ENCODE results near the gene FAM13C. TPM values are rescaled to one million over a fixed set of nuclear protein-coding genes. Genes with fewer than 3 reads are reported as not detected.
A peak's percentile ranks its signal among the peaks of the same experiment; 100 is the strongest.

The FAM13C gene
- total RNA-seq, 1 experiment from 2014 or later, result not detected

DNA sequence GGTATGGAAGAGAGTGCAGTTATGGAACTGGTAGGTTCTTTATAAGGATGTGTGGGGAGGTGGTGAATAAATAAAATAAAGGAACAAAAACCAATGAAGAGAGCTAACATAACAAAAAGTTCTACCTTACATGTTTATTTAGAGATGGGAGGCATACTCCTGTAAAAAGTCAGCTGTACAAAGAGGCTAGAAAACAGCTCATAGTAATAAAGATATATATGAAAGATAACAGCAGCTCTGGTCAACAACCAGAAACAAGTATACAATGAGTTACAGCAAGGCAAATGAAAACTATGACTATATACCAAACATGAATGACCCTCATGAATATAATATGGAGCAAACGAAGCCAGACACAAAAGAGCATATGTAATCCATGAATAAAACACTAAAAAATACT lies 62.0 kb downstream of the FAM13C start:
- H3K4me3 Mint-ChIP-seq (ENCODE audit: unreplicated experiment), result no peak overlapping the region
- no peak overlapping the region for H3K27ac Mint-ChIP-seq (ENCODE audit: low read depth, unreplicated experiment)
- no peaks in the 10 kb centered on the region for H3K36me3 Mint-ChIP-seq (ENCODE audit: insufficient read depth, unreplicated experiment)
- H3K4me1 Mint-ChIP-seq (ENCODE audit: insufficient read depth, unreplicated experiment), result peaks cover 6% of the 10 kb centered on the region
- no peaks in the 10 kb centered on the region for H3K9me3 Mint-ChIP-seq (ENCODE audit: unreplicated experiment)
- CTCF ChIA-PET, result interaction anchor here (0.7 to 0.9 kb wide), 3 partner anchors 165 to 399 kb away, joined by 3 to 4 read pairs (median 3); no protein-coding TSS in a partner anchor
- intact Hi-C loops (cut with micrococcal nuclease), result no loop called here
- no TSS peak for BruUV-seq (replicated peaks)
- peaks cover 38% of the 10 kb centered on the region for H3K27me3 Mint-ChIP-seq (ENCODE audit: insufficient read depth, unreplicated experiment)
- POLR2A ChIA-PET, result no interaction called here
- no peak for DNase-seq (ENCODE audit: unreplicated experiment)
- TF ChIP-seq, protein P1, sequence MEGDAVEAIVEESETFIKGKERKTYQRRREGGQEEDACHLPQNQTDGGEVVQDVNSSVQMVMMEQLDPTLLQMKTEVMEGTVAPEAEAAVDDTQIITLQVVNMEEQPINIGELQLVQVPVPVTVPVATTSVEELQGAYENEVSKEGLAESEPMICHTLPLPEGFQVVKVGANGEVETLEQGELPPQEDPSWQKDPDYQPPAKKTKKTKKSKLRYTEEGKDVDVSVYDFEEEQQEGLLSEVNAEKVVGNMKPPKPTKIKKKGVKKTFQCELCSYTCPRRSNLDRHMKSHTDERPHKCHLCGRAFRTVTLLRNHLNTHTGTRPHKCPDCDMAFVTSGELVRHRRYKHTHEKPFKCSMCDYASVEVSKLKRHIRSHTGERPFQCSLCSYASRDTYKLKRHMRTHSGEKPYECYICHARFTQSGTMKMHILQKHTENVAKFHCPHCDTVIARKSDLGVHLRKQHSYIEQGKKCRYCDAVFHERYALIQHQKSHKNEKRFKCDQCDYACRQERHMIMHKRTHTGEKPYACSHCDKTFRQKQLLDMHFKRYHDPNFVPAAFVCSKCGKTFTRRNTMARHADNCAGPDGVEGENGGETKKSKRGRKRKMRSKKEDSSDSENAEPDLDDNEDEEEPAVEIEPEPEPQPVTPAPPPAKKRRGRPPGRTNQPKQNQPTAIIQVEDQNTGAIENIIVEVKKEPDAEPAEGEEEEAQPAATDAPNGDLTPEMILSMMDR (IDR thresholded peaks at IDR 0.05; ENCODE audit: unreplicated experiment), result no peak

DNA sequence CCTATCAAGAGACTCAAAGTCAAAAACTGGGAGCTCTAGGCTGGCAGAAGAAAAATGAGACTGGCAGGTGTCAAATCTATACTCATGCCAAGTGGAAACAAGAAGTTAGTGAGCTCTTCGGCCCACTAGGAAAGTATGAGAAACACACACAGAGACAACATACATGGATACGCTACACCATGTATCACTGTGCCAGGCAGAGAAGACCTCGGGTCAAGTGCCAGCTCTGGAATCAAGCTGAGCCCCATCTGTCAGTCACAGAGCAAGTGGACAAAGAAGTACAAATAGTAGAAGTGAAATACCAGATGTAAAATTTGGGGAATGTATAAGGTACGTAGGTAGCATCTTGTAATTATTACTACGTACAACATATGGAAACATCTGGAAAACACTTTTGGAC lies 62.4 kb downstream of the FAM13C start:
- BruUV-seq (replicated peaks), result no TSS peak
- no peak for DNase-seq (ENCODE audit: unreplicated experiment)
- CTCF ChIA-PET, result interaction anchor here (0.7 to 0.9 kb wide), 3 partner anchors 165 to 399 kb away, joined by 3 to 4 read pairs (median 3); no protein-coding TSS in a partner anchor
- H3K4me1 Mint-ChIP-seq (ENCODE audit: insufficient read depth, unreplicated experiment), result peaks cover 6% of the 10 kb centered on the region
- POLR2A ChIA-PET, result interaction anchor here (0.6 kb wide), 1 partner anchor 956 kb away, joined by 3 read pairs; no protein-coding TSS in a partner anchor
- TF ChIP-seq, protein P1 (IDR thresholded peaks at IDR 0.05; ENCODE audit: unreplicated experiment), result no peak
- no peak overlapping the region for H3K27ac Mint-ChIP-seq (ENCODE audit: low read depth, unreplicated experiment)
- H3K4me3 Mint-ChIP-seq (ENCODE audit: unreplicated experiment), result no peak overlapping the region
- no peaks in the 10 kb centered on the region for H3K36me3 Mint-ChIP-seq (ENCODE audit: insufficient read depth, unreplicated experiment)
- peaks cover 38% of the 10 kb centered on the region for H3K27me3 Mint-ChIP-seq (ENCODE audit: insufficient read depth, unreplicated experiment)
- intact Hi-C loops (cut with micrococcal nuclease), result no loop called here
- H3K9me3 Mint-ChIP-seq (ENCODE audit: unreplicated experiment), result no peaks in the 10 kb centered on the region

DNA sequence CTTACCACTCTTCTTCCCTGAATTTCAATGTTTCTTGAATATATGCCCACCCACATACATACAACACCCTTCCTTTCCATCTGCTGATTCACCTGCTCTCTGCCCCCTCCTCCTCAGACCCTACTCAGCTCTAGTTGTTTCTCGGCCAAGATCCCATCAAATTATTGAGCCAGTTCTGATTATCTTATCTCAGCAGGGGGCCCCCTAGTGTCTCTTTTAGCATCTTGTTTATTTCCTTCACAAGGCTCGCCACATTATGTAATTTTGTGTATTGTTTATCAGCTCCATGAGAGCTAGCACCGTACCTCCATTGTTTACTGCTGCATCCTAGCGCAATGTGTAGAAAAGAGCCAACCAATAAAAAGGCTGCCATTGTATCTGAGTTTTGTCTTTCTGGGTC lies 71.9 kb downstream of the FAM13C start:
- ChIA-PET POLR2A (interaction anchor here (0.6 kb wide), 1 partner anchor 82 kb away, joined by 3 read pairs; no protein-coding TSS in a partner anchor), CTCF (interaction anchor here (0.5 to 1.2 kb wide), 2 partner anchors 528 to 757 kb away, joined by 3 to 4 read pairs; no protein-coding TSS in a partner anchor)
- Mint-ChIP-seq H3K4me3 (ENCODE audit: unreplicated experiment) (no peak overlapping the region), H3K36me3 (ENCODE audit: insufficient read depth, unreplicated experiment) (no peaks in the 10 kb centered on the region), H3K4me1 (ENCODE audit: insufficient read depth, unreplicated experiment) (no peaks in the 10 kb centered on the region), H3K27ac (ENCODE audit: low read depth, unreplicated experiment) (no peak overlapping the region), H3K27me3 (ENCODE audit: insufficient read depth, unreplicated experiment) (peaks cover 12% of the 10 kb centered on the region), H3K9me3 (ENCODE audit: unreplicated experiment) (no peaks in the 10 kb centered on the region)
- TF ChIP-seq, protein P1 (IDR thresholded peaks at IDR 0.05; ENCODE audit: unreplicated experiment), result no peak
- intact Hi-C loops (cut with micrococcal nuclease), result no loop called here
- no TSS peak for BruUV-seq (replicated peaks)
- DNase-seq (ENCODE audit: unreplicated experiment), result peak; percentile 24

DNA sequence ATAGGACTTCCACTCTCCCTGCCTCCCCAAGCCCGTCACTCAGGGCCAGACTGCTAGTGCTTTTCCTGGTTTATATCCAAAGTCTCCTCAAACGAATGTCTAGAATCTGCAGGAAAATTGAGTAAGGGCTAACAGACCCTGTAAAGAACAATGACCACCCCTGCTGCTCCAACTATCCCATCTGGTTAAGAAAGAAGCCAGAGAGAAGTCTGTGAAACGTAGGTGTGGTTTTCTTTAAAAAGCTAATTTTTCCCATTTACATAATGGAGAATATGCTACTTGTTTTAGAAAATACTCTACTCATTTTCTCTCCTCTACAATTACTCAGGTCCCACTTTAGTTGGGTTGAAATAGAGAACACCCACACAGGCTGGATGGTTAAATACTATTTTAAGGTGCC lies 72.5 kb downstream of the FAM13C start:
- Mint-ChIP-seq H3K36me3 (ENCODE audit: insufficient read depth, unreplicated experiment) (no peaks in the 10 kb centered on the region), H3K4me1 (ENCODE audit: insufficient read depth, unreplicated experiment) (no peaks in the 10 kb centered on the region), H3K27me3 (ENCODE audit: insufficient read depth, unreplicated experiment) (peaks cover 12% of the 10 kb centered on the region), H3K9me3 (ENCODE audit: unreplicated experiment) (no peaks in the 10 kb centered on the region), H3K27ac (ENCODE audit: low read depth, unreplicated experiment) (no peak overlapping the region), H3K4me3 (ENCODE audit: unreplicated experiment) (no peak overlapping the region)
- CTCF ChIA-PET, result interaction anchor here (1.2 kb wide), 1 partner anchor 528 kb away, joined by 3 read pairs; no protein-coding TSS in a partner anchor
- POLR2A ChIA-PET, result interaction anchor here (0.6 kb wide), 1 partner anchor 83 kb away, joined by 3 read pairs; no protein-coding TSS in a partner anchor
- intact Hi-C loops (cut with micrococcal nuclease), result no loop called here
- DNase-seq (ENCODE audit: unreplicated experiment), result no peak
- BruUV-seq (replicated peaks), result no TSS peak
- TF ChIP-seq, protein P1 (IDR thresholded peaks at IDR 0.05; ENCODE audit: unreplicated experiment), result no peak
